PC-9 (cell line): ENCODE measurements around the gene SPATA2.

Experiments used
- CTCF ChIP-seq: fragments of 200-600 bp; sonication (generic); conservative IDR thresholded peaks from 2 replicates; pipeline ENCODE4 v1.6.1; 2017; ENCODE audit warnings: mixed run types, antibody characterized with exemption, mild to moderate bottlenecking, moderate library complexity
- EZH2 ChIP-seq: fragments of 200-600 bp; sonication (generic); IDR thresholded peaks from 2 replicates; pipeline ENCODE4 v1.8.0; 2017; ENCODE audit warnings: antibody characterized with exemption, low read depth

GRCh38 chr20:49880177-49880576 lies 35.2 kb downstream of the SPATA2 start:
- TF ChIP-seq CTCF (no peak), EZH2 (no peak)
